Subcutaneous abdominal adipose tissue (tissue), 5 donors: Measurements from ENCODE around the gene SCAI.
"Not testable (repeated sequence)": the region's sequence is repeated elsewhere in the genome, so short reads cannot be mapped to it uniquely, and the experiment has no call there.

Experiments
- H3K27ac ChIP-seq: one replicate; pipeline ENCODE4 v1.7.0; 2013; ENCODE audit warnings: low read depth, mild to moderate bottlenecking, inconsistent platforms, low read length, moderate library complexity
- H3K27me3 ChIP-seq, 5 donors: one replicate each; pipeline ENCODE4 v1.7.0; 2013; ENCODE audit warnings: low read length in 5 of 5, inconsistent platforms in 1 of 5; ENCODE audit not compliant: control insufficient read depth in 5 of 5, insufficient read depth in 4 of 5
- H3K36me3 ChIP-seq, 5 donors: one replicate each; pipeline ENCODE4 v1.7.0; 2013; ENCODE audit warnings: low read length in 5 of 5; ENCODE audit not compliant: control insufficient read depth in 5 of 5, insufficient read depth in 5 of 5
- H3K4me1 ChIP-seq, 5 donors: one replicate each; pipeline ENCODE4 v1.7.0; 2013; ENCODE audit warnings: low read length in 5 of 5, mild to moderate bottlenecking in 3 of 5, moderate library complexity in 1 of 5; ENCODE audit not compliant: control insufficient read depth in 5 of 5, insufficient read depth in 5 of 5
- H3K4me3 ChIP-seq, 5 donors: one replicate each; pipeline ENCODE4 v1.7.0; 2013; ENCODE audit warnings: low read length in 5 of 5, low read depth in 1 of 5
- H3K9ac ChIP-seq, 5 donors: one replicate each; pipeline ENCODE4 v1.7.0; 2013; ENCODE audit warnings: low read length in 5 of 5, mild to moderate bottlenecking in 4 of 5, moderate library complexity in 3 of 5
- H3K9me3 ChIP-seq, 5 donors: one replicate each; pipeline ENCODE4 v1.7.0; 2013; ENCODE audit warnings: low read length in 5 of 5; ENCODE audit not compliant: control insufficient read depth in 5 of 5
- donor health status: healthy.
- donor health status: healthy.
- donor health status: healthy.
- donor health status: healthy.
- donor health status: healthy.

Gene SCAI

DNA sequence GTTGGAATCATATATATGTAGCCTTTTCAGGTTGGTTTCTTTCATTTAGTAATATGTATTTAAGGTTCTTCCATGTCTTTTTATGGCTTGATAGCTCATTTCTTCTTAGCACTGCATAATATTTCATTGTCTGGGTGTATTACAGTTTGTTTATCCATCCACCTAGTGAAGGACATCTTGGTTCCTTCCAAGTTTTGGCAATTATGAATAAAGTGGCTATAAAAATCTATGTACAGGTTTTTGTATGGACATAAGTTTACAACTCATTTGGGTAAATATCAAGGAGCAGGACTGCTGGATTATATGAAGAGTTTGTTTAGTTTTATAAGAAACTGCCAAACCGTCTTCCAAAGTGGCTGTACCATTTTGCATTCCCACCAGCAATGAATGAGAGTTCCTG lies 34.6 kb upstream of the SCAI start:
- Histone ChIP-seq H3K36me3 (no peaks in the 10 kb centered on the region), H3K27me3 (no peaks in the 10 kb centered on the region), H3K27ac (peak overlapping the region; percentile 69), H3K9ac (no peak overlapping the region), H3K9me3 (no peaks in the 10 kb centered on the region), H3K4me1 (peaks cover 7 to 29% (median 22%) of the 10 kb centered on the region in 5 donors), H3K4me3 (no peak overlapping the region)

DNA sequence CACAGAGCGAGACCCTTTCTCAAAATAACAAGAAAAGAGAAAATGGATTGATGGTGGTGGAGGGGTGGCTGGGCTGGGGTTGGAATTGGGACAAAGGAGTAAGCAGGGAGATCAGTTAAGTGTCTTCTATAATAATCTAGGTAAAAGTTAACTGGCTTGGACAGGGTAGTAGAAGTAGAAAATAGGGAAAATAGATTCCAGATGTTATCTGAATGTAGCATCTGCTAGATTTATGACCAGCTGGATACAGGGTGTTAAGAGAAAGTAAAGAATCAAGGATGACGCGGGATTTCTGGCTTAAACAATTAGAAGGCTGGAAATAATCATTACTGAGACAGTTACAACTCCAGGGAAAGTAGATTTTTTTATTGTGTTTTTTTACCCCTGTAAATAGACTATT lies 33.3 kb upstream of the SCAI start:
- Histone ChIP-seq H3K4me1 (peaks cover 8 to 36% (median 30%) of the 10 kb centered on the region in 5 donors), H3K36me3 (no peaks in the 10 kb centered on the region), H3K27ac (peak overlapping the region; percentile 69), H3K9ac (peak overlapping the region in 1 of 5 donors; percentile 66), H3K9me3 (no peaks in the 10 kb centered on the region), H3K4me3 (peak overlapping the region in 3 of 5 donors; percentile 30 to 42 (median 37)), H3K27me3 (no peaks in the 10 kb centered on the region)

DNA sequence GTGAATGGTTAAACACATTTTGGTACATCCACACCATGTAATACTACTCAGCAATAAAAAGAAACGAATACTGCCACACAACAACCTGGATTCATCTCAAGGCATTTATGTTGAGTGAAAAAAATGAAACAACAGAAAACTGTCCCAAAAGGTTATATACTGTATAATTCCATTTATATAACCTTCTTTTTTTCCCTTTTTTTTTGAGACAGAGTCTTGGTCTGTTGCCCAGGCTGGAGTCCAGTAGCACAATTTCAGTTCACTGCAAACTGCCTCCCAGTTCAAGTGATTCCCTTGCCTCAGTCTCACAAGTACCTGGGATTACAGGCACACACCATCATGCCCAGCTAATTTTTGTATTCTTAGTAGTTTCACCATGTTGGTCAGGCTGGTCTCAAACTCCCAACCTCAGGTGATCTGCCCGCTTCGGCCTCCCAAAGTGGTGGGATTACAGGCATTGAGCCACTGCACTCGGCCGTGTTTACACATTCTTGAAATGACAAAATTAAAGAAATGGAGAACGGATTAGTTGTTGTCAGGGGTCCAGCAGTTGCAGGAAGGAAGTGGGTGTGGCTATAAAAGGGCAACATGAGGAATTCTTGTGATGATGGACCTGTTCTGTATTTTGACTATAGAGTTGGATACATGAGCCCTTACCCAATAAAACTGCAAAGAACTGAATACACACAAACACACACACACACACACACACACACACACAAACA lies 28.9 kb upstream of the SCAI start:
- H3K27ac ChIP-seq = peak overlapping the region; percentile 41
- H3K36me3 ChIP-seq = peaks cover 6 to 14% (median 13%) of the 10 kb centered on the region in 5 donors
- H3K9me3 ChIP-seq = no peaks in the 10 kb centered on the region
- H3K27me3 ChIP-seq = no peaks in the 10 kb centered on the region
- peak overlapping the region in 1 of 5 donors; percentile 6 for H3K4me3 ChIP-seq
- H3K4me1 ChIP-seq = peaks cover 8 to 38% (median 32%) of the 10 kb centered on the region in 5 donors
- no peak overlapping the region for H3K9ac ChIP-seq

DNA sequence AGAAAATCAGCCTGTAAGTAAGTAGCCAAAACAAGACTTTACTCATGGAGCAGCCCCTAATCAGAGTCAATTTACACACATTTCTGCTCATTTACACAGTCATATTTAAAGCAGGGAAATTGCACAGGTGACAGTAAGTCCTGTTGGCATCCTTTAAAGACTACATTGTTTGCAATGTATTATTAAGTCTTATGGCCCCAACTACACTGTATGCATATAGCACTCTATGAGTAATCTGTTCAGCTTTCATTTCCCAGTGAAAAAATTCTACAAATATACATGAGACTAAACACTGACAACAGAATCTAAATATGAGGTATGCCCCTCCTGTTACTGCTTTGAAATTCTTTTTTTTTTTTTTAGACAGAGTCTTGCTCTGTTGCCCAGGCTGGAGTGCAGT lies 26.6 kb upstream of the SCAI start:
- peaks cover 1 to 43% (median 24%) of the 10 kb centered on the region in 5 donors for H3K4me1 ChIP-seq
- peaks cover 6 to 18% (median 14%) of the 10 kb centered on the region in 5 donors for H3K36me3 ChIP-seq
- H3K4me3 ChIP-seq = no peak overlapping the region
- no peak overlapping the region for H3K27ac ChIP-seq
- H3K9me3 ChIP-seq = no peaks in the 10 kb centered on the region
- no peak overlapping the region for H3K9ac ChIP-seq
- H3K27me3 ChIP-seq = no peaks in the 10 kb centered on the region

DNA sequence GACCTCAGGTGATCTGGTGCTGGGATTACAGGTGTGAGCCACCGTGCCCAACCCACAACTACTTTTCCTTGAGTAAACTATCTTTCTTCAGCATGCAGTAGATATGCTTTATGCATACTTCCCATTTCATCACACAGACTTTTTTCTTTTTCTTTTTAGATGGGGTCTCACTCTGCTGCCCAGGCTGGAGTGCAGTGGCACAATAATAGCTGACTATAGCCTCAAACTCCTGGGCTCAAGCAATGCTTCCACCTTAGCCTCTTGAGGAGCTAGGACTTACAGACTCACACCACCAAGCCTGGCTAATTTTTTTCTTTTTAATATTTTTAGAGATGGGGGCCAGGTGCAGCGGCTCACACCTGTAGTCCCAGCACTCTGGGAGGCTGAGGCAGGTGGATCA lies 23.4 kb upstream of the SCAI start:
- peaks cover 0 to 32% (median 3%) of the 10 kb centered on the region in 5 donors for H3K4me1 ChIP-seq
- no peak overlapping the region for H3K9ac ChIP-seq
- no peaks in the 10 kb centered on the region for H3K9me3 ChIP-seq
- no peak overlapping the region for H3K4me3 ChIP-seq
- H3K27ac ChIP-seq = peak overlapping the region; percentile 55
- H3K36me3 ChIP-seq = peaks cover 6 to 18% (median 14%) of the 10 kb centered on the region in 5 donors
- H3K27me3 ChIP-seq = no peaks in the 10 kb centered on the region

DNA sequence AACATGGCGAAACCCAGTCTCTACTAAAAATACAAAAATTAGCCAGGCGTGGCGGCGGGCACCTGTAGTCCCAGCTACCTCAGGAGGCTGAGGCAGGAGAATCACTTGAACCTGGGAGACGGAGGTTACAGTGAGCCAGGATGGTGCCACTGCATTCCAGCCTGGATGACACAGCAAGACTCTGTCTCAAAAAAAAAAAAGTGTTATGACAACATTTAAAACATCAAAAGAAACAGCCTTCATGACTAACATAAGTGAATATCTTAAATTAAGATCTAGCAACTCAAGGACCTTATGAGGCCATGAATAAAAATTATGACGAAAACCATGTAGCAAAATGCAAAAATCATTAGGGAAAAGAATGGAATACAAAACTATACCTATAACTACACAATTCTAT lies 19.6 kb upstream of the SCAI start:
- not testable (repeated sequence) for H3K27me3 ChIP-seq, H3K9me3 ChIP-seq, H3K36me3 ChIP-seq, H3K4me3 ChIP-seq, H3K9ac ChIP-seq
- Histone ChIP-seq H3K27ac (peak overlapping the region; percentile 84), H3K4me1 (peaks cover 0 to 40% (median 15%) of the 10 kb centered on the region in 5 donors)

DNA sequence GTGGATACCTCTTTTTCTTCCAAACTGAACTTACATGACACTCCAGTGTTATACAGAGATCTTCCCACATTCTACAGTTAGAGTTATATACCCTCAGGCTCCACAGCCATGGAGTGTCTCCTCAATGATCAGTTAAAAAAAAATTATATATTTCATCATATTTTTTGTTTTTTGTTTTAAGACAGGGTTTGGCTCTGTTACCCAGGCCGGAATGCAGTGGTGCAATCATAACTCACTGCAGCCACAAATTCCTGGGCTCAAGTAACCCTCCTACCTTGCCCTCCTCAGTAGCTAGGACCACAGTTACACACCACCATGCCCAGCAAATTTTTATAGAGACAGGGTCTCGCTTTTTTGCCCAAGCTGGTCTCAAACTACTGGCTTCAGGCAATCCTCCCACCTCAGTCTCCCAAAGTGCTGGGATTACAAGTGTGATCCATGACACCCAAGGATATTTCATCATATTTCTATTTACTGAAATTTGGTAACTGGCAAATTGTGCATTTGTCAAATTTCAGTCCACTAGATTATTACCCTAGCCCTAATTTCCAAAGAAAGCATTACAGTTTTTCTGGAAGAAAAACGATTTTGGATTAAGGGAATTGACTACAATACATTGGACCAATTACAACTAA lies 18.1 kb upstream of the SCAI start:
- peak overlapping the region in 2 of 5 donors; percentile 64 to 80 for H3K9ac ChIP-seq
- peaks cover 0 to 11% (median 9%) of the 10 kb centered on the region in 5 donors for H3K36me3 ChIP-seq
- H3K27ac ChIP-seq = peak overlapping the region; percentile 84
- H3K4me3 ChIP-seq = peak overlapping the region in 1 of 5 donors; percentile 22
- H3K27me3 ChIP-seq = no peaks in the 10 kb centered on the region
- H3K4me1 ChIP-seq = peaks cover 0 to 34% (median 12%) of the 10 kb centered on the region in 5 donors
- H3K9me3 ChIP-seq = no peaks in the 10 kb centered on the region

DNA sequence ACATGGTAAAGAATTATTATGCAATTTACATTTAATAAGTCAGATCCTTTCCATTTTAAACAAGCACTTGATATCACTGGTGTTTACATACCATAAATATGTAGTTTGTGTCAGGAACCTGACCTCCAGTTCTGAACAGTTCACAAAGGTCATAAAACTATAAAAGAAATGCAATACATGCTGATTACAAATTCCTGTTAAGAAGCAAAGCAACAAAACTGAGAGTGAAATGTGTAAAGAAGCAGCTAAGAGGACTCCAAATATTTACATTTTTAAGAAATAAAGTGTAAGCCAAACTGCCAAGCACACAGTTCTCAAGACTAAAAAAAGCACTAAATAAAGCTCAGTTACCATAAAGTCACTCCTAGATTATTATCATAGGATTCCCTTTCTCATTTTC lies 17.4 kb upstream of the SCAI start:
- no peaks in the 10 kb centered on the region for H3K27me3 ChIP-seq
- peak overlapping the region in 1 of 5 donors; percentile 15 for H3K4me3 ChIP-seq
- peak overlapping the region; percentile 84 for H3K27ac ChIP-seq
- peak overlapping the region in 2 of 5 donors; percentile 64 to 80 for H3K9ac ChIP-seq
- peaks cover 0 to 10% (median 9%) of the 10 kb centered on the region in 5 donors for H3K36me3 ChIP-seq
- H3K4me1 ChIP-seq = peaks cover 0 to 28% (median 12%) of the 10 kb centered on the region in 5 donors
- H3K9me3 ChIP-seq = no peaks in the 10 kb centered on the region

DNA sequence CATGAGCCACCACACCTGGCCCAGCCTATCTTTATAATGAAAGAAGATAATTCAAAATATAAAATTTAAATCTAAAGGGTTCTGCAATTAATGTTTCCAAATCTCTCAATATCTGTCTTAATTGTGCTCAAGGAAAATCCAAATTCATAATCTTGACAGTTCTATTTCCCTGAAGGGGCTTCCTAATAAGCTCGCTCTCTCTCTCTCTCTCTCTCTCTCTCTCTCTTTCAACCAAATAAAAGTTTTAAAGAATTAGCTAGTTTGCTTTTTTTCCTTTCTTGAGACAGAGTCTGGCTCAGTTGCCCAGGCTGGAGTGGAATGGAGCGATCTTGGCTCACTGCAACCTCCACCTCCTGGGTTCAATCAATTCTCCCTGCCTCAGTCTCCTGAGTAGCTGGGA lies 13.2 kb upstream of the SCAI start:
- H3K4me1 ChIP-seq = peaks cover 0 to 15% (median 12%) of the 10 kb centered on the region in 5 donors
- H3K36me3 ChIP-seq = peaks cover 24 to 44% (median 34%) of the 10 kb centered on the region in 5 donors
- no peak overlapping the region for H3K4me3 ChIP-seq
- H3K9ac ChIP-seq = no peak overlapping the region
- no peak overlapping the region for H3K27ac ChIP-seq
- H3K9me3 ChIP-seq = no peaks in the 10 kb centered on the region
- H3K27me3 ChIP-seq = no peaks in the 10 kb centered on the region

DNA sequence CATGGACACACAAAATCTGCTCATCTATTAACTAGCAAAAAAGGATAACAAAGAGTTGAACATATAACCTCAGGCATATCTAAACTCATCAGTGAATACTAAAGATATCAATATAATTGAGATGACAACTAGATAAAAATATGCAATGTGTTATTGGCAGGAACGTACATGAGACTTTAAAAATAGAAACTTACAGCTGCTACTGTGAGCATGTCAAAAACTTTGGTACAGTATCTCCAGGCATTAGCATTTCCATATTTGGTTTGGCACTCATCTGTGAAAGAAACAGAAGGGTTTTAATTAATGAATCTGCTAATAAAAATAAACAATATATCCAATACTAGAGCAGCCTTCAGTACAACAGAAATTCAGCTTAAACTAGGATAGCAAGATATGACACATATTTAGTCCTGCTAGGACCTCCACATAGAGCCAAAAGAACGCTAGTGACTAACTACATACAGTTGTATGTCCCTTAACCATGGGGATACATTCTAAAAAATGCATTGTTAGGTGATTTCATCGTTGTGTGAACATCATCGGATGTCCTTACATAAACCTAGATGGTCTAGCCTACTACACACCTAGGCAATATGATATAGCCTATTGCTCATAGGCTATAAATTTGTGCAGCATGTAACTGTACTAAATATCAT lies 10.5 kb upstream of the SCAI start:
- Histone ChIP-seq H3K27me3 (no peaks in the 10 kb centered on the region), H3K9me3 (no peaks in the 10 kb centered on the region), H3K9ac (no peak overlapping the region), H3K36me3 (peaks cover 36 to 68% (median 52%) of the 10 kb centered on the region in 5 donors), H3K27ac (no peak overlapping the region), H3K4me3 (no peak overlapping the region), H3K4me1 (peaks cover 0 to 6% (median 0%) of the 10 kb centered on the region in 5 donors)
